ENCODE results near the gene LENG1.

The LENG1 gene

GRCh38 chr19:54106716-54107115 lies 52.8 kb downstream of the LENG1 start:
- no peak for DNase-seq

- DNase-seq = no peak
These were observed 53.7 kb downstream of the LENG1 start for GRCh38 chr19:54105796-54106195.

Data from stimulated activated naive CD4-positive, alpha-beta T cell treated with Interleukin-2 at 50 U/mL for 16 hours (primary cell).